Fibroblast of skin of back (primary cell): ENCODE measurements around the gene RNF215.

Source experiments
- DNase-seq: peaks from one replicate; pipeline ENCODE4 v3.0.0-alpha.2; 2013

The RNF215 gene

DNA sequence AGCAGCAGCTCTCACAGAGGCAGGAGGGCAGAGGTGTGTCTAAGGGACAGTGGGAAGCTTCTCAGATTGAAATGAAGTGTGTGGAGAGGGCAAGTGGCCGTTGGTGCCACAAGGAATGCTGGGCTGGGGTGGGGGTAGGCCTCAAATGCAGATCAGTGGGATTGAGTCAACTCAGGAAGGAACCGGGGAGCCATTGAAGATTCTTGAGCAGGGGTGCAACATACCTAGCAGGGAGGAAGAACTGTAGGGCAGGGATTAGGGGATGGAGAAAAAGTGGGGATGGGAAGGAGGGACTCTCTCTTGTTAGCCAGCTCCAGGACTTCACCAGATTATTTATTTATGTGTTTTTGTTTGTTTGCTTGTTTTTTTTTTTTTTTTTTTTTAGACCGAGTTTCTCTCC, 6.7 kb upstream of the RNF215 start:
- no peak for DNase-seq

DNA sequence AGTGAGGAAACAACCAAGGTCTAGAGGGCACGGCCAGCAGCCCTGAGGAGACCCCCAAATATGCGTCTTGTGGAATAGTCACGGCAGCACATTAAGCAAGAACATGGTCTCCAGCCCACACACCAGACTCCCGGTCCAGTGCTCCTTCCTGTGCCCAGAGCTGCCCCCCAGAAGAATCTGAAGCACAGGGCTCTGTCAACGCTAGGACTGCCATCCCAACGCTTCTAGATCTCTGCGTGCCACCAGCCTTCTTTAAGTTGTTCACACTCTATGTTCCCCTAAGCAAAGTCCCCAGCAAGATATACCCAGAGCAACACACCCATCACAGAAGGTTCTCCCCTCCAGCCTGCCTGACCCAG, 6.1 kb upstream of the RNF215 start:
- no peak for DNase-seq

DNA sequence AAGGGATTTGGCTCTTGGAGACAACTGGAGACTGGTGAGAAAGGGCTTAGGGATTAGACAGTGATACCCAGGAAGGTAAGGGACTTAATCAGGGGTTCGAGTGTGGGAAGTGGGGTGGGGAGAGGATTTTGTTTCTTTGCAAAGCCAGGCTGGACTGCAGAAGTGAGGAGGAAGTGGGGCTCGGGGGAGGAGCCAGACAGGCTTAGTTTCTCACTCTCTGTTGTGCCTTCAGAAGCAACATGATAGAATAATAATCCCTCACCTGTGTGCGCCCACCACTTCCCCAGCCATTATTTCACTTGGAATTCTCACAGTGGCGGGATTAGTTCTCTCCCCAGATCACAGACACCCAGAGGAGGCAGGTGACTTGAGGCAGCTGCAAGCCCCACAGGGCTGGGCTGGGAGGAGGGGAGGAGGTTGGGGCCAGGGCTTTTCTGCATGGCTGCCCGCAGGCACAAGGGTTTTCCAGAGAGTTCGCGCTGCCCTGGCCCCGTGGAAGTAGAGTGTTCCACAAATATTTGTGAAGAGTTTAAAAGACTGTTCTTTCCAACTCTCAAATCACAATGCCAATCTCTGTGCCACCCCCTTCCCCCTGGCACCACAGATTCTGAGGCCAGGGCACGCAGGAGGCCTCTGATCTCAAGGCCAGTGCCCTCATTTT, 5.6 kb upstream of the RNF215 start:
- DNase-seq, result peak; percentile 6

DNA sequence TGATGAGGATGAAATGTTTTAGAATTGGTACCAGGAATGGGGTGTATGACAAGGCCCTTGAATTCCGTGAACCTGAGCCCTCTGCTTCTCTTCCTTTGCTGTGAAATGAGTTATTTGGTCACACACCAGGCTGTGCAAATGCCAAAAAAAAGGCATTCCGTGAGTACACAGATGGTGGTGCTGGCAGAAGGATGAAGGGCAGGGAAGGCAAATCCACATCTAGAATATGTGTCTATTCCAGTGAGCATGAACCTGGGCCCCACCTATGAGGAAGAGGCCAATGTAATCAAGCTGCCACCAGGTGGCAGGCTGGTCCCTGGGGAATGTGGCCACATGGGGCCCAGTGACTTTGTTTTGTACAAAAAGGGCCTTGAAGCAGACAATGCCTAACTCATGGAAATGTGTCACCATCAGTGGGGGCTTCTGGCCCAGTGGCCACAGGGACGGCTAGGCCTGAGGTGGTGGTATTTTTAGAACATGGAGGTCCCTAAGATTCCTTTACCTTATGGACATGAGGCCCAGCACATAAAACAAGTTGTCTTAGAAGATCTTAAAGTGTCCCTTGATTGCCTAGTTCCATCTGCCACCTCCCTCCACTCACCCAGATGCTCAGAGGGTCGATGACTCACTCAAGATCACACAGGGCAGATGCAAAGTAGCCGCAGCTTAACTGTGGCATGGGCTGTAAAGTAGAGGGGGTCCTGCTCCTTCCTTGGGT, 3.9 kb upstream of the RNF215 start:
- DNase-seq, result peak; percentile 67

DNA sequence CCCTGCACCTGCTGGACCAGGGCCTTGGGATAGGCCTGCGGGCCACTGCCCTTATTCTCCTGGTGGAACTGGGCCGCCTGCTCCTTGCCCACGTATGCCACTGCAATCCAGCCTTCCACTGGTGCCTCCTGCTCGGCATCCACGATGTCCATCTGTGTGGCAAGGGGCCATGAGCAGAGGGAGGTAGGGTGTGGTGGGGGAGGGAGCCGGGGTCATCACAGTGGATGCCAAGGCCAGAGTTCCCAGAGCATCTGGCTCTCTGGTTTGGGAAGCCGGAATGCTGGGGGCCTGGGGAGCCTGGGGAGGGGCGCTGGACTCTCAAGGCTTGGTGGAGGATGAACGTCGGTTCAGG, 627 bp downstream of the RNF215 start:
- no peak for DNase-seq

DNA sequence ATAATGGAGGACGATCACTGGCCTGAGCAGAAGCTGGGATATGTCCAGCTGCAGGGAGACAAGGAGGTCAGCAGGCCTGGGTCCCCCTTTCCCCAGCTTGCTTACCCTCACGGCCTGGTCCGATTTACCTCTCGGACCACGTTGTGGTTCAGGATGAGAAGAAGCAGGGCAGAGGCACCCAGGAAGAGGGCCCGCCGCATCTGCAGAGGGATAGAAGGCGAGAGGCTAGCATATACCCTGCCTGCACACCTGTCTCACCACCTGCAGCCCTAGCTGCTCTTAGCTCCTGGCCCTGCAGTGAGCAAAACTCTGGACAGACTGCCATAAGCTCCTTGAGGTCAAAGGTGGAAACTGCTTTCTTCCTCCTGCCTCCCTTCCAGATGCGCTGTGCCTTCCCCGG, 1.3 kb downstream of the RNF215 start:
- DNase-seq, result no peak

DNA sequence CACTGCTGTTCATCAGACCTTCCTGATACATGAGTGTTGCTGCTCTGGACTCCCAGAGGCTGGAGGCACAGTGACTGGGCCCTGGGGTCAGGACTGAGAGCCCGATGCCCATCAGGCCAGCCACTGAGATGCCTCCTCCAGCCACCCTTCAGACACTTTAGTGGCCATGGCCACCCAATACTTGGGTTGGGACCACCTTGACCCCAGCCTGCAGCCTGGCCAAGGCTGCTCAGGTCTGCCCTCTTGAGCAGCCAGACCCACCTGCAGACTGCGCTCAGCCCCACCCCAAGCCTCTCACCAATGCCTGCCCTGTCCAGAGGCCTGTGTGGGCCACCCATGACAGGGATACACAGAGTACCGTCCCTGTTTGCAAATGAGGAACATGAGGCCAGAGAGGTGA, 4.2 kb downstream of the RNF215 start:
- DNase-seq, result no peak

DNA sequence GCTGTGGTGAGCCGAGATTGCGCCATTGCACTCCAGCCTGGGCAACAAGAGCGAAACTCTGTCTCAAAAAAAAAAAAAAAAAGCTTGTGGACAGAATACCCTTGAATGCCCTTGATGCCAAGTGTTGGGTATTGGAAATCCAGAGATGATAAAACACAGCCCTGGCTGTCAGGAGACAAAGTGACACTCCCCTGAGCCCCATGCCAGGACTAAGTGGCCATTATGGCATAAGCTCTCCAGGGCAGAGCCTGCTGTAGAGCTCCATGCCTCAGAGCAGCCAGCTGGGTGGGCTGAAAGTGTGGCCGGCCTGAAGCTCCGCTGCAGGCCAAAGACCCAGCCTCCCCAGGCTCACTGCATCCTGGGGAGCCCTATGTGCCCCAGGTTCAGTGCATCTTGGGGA, 4.9 kb downstream of the RNF215 start:
- no peak for DNase-seq

DNA sequence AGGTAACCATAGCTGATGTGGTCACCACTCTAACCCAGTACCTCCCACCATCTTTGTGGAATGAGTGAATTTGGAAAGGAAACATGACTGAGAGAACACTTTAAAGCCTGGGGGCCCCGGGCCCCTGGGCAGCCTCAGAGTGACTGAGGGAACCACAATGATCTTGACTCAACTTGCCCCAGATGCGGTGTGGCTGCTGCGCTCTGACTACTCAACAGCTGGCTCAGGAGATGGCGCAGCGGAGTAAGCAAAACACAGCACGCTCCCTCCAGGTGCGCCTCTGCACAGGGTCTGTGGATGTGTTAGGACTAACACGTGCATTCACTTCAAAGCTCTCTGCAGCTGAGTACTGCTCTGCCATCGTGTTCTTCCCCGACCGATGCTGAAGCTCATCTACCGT, 5.9 kb downstream of the RNF215 start:
- DNase-seq, result no peak

DNA sequence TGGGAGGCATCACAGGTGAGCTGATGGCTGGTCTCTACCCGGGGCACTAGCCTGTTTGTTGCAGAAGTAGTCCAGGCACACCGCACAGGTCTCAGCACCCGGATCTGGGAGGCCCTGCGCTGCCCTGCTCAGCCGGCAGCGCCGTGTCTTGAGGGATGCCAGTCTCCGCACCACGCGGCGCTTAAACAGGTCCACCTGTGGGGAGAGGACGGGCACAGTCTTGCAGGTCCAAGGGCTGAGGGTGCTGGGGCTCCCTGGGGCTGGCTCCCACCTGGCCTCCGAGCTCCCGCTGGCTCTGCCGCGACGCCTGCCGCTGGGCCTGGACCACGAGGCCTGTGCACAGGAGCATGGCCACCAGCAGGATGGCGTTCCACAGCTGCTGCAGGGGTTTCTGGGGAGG, 7.2 kb downstream of the RNF215 start:
- no peak for DNase-seq

DNA sequence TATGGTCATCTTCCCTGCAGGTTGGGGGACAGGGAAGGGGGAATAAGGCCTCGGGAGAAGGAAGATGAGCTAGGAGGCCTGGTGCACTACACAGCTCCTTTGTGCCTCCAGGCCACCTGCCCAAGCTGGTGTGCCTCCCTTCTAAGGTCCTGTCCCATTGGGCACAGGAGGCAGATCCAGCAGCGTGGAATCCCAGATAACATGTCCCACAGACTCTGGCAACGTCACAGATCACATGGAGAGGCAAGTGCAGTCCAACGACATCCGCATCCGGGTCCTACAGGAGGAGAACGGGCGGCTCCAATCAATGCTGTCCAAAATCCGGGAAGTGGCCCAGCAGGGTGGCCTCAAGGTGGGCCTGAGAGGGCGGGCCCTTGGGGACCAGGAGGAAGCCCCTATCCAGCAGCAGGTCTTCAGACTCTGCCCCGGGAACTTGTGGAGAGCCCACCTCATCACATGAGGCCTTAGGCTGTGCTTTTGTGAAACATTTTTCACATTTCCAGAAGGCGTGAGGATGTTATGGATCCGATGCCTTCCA, 11.8 kb downstream of the RNF215 start:
- DNase-seq, result no peak

DNA sequence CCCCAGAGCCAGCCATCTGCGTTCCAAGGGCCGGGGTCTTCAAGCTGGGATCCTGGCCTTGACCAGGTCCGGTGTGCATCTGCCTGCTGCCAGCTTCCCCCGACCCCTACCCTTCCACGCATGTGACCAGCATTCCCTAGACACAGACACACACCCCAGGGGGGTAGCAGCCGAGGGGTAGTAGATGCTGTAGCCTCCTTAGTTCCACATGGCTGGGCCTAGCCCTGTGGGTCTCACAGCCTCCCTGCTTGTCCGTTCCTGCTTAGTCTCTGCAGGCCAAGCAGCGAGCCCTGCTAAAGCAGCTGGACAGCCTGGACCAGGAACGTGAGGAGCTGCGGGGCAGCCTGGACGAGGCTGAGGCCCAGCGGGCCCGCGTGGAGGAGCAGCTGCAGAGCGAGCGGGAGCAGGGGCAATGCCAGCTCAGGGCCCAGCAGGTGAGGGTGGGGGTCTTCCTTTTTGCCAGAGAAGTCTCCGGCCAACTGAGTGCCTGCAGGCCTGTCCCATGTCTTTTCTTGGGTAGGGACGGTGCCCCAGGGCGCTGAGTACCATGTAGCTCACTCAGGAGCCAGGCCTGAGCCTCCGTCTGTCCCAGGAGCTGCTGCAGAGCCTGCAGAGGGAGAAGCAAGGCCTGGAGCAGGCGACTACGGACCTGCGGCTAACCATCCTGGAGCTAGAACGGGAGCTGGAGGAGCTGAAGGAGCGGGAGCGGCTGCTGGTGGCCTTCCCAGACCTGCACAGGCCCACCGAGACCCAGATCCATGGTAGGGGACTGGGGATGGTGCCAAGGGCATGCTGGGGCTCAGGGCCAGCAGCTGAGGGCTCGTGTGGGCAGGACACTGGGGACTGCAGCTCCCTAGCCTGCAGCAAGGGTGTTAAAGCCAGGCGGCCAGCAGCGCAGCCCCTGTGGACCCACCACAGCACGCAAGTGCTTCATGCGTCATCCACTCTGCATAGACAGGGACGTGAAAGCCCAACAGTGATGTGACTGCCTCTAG, 13.6 kb downstream of the RNF215 start:
- DNase-seq, result no peak

DNA sequence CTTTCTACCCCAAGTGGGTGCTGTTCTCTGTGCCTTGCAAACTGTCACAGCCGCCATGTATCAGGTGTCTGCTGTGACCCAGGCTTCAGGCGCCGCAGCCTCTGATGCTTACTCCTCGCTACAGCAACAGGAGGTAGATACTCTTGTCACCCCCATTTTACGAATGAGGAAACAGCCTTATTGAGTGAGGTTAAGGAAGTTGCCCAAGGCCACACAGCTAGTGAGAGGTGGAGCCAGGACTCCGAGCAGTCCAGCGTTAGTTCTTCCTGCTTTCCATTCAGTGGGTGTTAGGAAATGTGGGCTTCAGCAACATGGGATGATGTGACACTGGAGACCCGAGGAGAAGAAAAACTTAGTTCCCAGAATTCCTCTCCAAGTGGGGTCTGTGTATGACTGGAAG, 14.3 kb downstream of the RNF215 start:
- no peak for DNase-seq

DNA sequence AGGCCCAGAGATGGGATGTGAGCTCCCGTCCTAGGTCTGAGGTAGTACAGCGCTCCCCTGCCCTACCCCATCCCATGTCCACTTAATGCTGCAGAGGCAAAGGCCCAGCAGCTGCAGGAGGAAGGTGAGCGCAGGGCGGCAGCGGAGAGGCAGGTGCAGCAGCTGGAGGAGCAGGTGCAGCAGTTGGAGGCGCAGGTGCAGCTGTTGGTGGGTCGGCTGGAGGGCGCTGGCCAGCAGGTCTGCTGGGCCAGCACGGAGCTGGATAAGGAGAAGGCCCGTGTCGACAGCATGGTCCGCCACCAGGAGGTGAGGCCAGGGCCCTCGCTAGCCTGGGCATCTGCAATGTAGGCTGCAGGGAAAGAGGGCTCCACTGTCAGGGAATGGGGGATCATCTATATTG, 15.2 kb downstream of the RNF215 start:
- DNase-seq, result no peak

DNA sequence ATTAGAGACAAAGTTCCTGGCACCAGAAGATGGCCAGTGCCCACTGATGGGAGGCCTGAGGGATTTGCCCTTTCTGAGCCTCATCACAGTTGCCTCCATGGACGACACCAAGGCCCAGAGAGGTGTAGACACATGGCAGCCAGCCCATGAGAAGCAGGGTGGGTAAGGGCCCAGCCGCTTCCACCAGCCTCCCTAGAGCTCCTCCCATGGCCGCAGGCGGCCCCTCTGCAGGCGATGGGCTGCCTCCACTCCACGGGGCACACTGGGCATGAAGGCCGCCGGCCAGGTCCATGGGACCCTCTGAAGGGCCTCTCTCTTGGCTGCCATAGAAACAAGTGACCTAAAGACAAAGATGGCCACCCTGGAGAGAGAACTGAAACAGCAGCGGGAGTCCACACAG, 15.9 kb downstream of the RNF215 start:
- DNase-seq, result no peak

DNA sequence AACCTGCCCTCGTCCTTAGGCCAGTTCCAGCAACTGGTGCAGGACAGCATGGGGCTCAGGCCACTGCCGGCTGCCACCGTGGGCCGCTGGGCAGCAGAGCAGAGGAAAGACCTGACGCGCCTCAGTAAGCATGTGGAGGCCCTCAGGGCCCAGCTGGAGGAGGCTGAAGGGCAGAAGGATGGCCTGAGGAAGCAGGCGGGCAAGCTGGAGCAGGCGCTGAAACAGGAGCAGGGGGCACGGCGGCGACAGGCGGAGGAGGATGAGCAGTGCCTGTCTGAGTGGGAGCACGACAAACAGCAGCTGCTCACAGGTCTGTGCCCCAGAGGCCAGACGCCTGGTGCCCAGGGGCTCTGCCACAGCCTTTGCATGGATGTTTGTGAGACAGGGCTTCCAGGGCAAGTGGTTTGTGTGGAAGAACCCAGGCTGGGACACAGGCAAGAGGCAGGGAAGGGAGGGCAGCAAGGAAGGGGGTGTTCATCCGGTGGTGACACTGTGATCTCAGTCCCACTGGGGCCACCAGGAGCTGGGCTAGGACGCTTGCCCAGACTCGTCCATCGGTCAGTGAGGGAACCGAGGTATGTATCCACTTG, 16.5 kb downstream of the RNF215 start:
- no peak for DNase-seq

DNA sequence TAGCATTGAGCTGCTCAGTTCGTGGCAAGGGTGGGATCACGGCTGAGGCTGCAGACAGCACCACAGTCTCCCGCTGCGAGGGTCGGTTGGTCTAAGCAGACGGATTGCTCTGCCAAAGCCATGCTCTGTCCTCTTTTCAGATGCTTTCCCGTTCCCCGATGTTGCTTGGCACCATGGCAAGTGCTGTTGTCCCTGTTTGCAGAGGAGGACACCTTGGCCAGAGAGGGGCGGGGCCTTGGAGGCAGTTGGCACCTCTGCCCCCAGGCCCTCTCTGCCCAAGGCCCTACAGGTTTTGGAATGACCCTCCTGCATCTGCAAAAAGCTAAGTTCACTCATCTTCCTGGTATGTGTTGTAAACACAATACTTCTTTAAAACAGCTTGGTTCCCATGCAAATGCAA, 18.8 kb downstream of the RNF215 start:
- no peak for DNase-seq

DNA sequence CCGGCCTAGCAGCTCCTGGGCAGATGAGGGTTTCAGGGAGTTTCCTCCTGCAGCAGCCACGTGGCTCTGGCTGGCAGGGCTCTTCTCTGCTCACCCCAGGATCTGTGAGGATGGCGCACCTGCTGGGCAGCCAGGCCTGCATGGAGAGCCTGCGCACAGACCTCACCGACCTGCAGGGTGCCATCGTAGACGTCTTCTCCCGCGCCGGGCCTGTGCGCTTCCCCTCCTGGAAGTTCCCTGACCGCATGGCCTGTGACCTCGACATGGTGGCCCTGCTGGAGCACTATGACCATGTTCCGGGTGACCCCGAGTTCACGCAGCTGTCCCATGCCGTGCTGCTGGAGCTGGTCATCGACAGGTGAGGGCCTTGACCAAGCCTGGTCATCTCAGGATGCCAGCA, 21.3 kb downstream of the RNF215 start:
- DNase-seq, result no peak

DNA sequence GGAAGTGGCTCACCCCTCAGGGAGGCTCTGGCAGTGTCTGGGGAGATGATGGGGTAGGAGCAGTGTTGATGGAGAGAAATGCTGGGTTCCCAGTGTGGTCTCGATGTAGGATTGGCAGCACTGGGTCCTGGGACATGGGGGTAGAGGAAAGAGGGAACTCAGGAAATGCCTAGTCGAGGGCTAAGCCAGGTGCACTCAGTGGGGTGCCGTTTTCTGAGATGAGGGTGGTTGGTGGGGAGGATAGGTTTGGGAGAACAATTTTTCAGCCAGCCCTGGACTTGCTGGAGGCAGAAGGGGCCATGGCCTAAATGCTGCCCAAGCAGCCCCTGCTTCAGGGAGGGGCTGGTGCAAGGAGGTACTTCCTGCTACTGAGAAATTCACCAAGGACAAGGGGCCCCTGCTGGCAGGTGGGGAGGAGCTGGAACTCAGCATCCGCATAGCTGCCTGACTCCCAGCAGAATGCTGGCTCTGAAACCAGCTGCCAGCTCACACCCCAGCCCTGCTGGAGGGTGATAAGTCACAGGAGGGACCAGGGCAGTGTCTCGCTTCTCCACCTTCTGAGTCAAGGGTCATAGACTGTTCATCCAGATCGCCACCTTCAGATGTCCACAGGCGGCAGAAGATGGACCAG, 24.4 kb downstream of the RNF215 start:
- DNase-seq, result no peak

DNA sequence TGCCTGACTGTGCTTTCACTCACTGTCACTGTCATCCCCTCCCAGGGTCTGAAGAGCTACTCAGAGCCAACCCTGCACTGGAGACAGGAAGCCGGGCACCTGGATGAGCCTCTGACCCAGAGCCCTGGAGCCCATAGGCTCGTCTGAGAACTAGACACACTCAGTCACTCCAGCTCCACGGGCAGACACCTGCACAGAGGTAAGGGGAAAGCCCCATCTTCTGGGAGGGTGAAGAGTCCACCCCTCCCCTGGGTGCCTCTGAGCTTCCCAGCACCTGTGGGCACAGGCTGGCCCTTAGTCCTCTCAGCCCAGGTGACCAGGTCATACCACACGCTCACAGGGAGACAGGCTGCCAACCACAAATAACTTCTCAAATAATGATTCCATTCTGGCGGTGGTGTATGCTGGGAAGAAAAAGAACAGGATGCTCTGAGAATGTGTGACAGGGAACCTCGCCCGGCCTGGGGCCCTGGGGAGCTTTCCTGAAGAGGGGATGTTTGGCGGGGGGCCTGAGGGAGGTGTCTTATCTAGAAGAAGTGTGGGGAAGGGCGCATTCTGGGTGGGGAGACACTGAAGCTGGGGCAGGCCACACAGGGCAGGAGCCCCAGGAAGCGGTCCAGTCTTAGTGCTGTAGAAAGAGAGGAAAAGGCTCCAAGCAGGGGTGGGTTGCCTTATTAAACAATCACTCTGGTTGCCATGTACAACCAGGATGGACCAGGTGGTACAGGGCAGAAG, 25.1 kb downstream of the RNF215 start:
- no peak for DNase-seq

DNA sequence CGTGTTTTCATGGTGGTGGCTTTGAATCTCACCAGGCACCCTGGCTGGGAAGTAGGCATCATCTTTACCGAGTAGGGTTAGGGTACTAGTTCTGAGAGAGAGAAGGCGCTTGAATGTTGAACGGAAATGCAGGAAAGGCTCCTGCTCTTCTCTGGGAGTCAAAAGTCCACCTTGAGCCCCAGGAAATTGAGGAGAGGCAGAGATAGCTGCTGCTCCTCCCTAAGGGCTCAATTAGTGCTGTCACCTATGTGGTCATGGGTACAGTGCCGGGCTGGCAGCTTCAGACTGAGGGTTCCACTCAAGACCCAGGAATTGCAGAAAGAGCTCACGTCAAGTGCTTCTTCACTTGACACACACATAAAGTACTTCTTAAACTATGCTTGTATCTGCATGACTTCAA, 28.7 kb downstream of the RNF215 start:
- no peak for DNase-seq
